H1 (cell line): ENCODE results near the gene RIMBP2. TPM values are rescaled to one million over a fixed set of nuclear protein-coding genes. Genes with fewer than 3 reads are reported as not detected.

ENCODE experiments used
- CTCF ChIA-PET: fragments of 300-600 bp; sonication (Branson Sonifier 250); formaldehyde crosslinking; loops from one replicate; lab custom pipeline; 2021; ENCODE audit not compliant: partially characterized antibody; lab: Charles Lee
- POLR2A ChIA-PET: fragments of 300-600 bp; sonication (Branson Sonifier 250); formaldehyde crosslinking; loops from one replicate; lab custom pipeline; 2021; ENCODE audit warnings: inconsistent platforms; ENCODE audit not compliant: partially characterized antibody; lab: Charles Lee
- DNase-seq, 2 experiments: peaks; one replicate each; pipeline versions ENCODE4 v3.0.0 to v3.0.0-alpha.2; 2010 to 2022; ENCODE audit warnings: low spot score in 2 of 2, low read depth in 1 of 2, mixed read lengths in 1 of 2
- FAIRE-seq: peaks from 2 replicates; lab custom pipeline; 2011; peaks lifted over from hg19 to GRCh38; lab: Jason Lieb, UNC
- H2AFZ ChIP-seq: 2 replicates; pipeline ENCODE4 v1.8.1; 2012; ENCODE audit warnings: low read length, inconsistent platforms
- H2AK5ac ChIP-seq: 2 replicates; pipeline ENCODE4 v1.6.1; 2013; ENCODE audit warnings: low read depth, low read length
- H2BK120ac ChIP-seq: replicated peaks from 2 replicates; pipeline ENCODE3; 2013; ENCODE audit warnings: low read depth, low read length, inconsistent platforms
- H2BK12ac ChIP-seq: 2 replicates; pipeline ENCODE4 v1.6.1; 2013; ENCODE audit warnings: low read depth, low read length
- H2BK15ac ChIP-seq: 2 replicates; pipeline ENCODE4 v1.6.1; 2013; ENCODE audit warnings: low read length
- H2BK20ac ChIP-seq: 2 replicates; pipeline ENCODE4 v1.6.1; 2013; ENCODE audit warnings: low read length
- H2BK5ac ChIP-seq: 2 replicates; pipeline ENCODE4 v1.6.1; 2013; ENCODE audit warnings: low read depth, low read length
- H3K14ac ChIP-seq: 2 replicates; pipeline ENCODE4 v1.6.1; 2013; ENCODE audit warnings: inconsistent platforms; ENCODE audit not compliant: insufficient read length
- H3K18ac ChIP-seq: 2 replicates; pipeline ENCODE4 v1.6.1; 2013; ENCODE audit warnings: low read length; ENCODE audit errors: extremely low read depth
- H3K23ac ChIP-seq: 2 replicates; pipeline ENCODE4 v1.6.1; 2013; ENCODE audit warnings: inconsistent platforms; ENCODE audit not compliant: insufficient read length
- H3K23me2 ChIP-seq: 2 replicates; pipeline ENCODE4 v1.6.1; 2013; ENCODE audit warnings: low read depth, low read length
- H3K27ac ChIP-seq: 2 replicates; pipeline ENCODE4 v1.6.1; 2011; ENCODE audit warnings: low read depth, low read length, inconsistent platforms
- H3K27me3 ChIP-seq, 4 experiments: replicated peaks in 1 of 4; 1 replicate in 1 of 4; 2 replicates in 3 of 4; pipeline versions ENCODE4 v1.6.1 to v1.8.1; 2011 to 2013; ENCODE audit warnings: low read length in 3 of 4, mild to moderate bottlenecking in 3 of 4, inconsistent platforms in 2 of 4, mixed read lengths in 2 of 4, moderate library complexity in 1 of 4; ENCODE audit not compliant: control insufficient read depth in 3 of 4, insufficient read depth in 3 of 4; ENCODE audit errors: extremely low read depth in 1 of 4
- H3K36me3 ChIP-seq, 4 experiments: 2 replicates each; pipeline versions ENCODE4 v1.6.1 to v1.8.1; 2011 to 2013; ENCODE audit warnings: mild to moderate bottlenecking in 4 of 4, low read length in 3 of 4, moderate library complexity in 2 of 4, control low read depth in 1 of 4, inconsistent platforms in 1 of 4; ENCODE audit not compliant: insufficient read depth in 4 of 4, control insufficient read depth in 2 of 4
- H3K4ac ChIP-seq: replicated peaks from 2 replicates; pipeline ENCODE3; 2013; ENCODE audit warnings: low read length, low read depth, mixed read lengths, inconsistent platforms; ENCODE audit not compliant: insufficient read length
- H3K4me1 ChIP-seq, 4 experiments: replicated peaks in 1 of 4; 1 replicate in 1 of 4; 2 replicates in 3 of 4; pipeline versions ENCODE4 v1.6.1 to v1.8.1; 2011 to 2013; ENCODE audit warnings: low read length in 3 of 4, inconsistent platforms in 2 of 4, mixed read lengths in 1 of 4; ENCODE audit not compliant: insufficient read depth in 4 of 4, control insufficient read depth in 3 of 4
- H3K4me2 ChIP-seq, 2 experiments: 2 replicates each; pipeline versions ENCODE4 v1.6.1 to v1.8.1; 2011 to 2013; ENCODE audit warnings: low read depth in 2 of 2, low read length in 2 of 2, control low read depth in 1 of 2, inconsistent platforms in 1 of 2, mild to moderate bottlenecking in 1 of 2; ENCODE audit not compliant: insufficient read depth in 1 of 2
- H3K4me3 ChIP-seq, 4 experiments: fragments of 200-600, 300-600 bp in 1 of 4; sonication (generic), shearing (Covaris generic), sonication (Bioruptor Twin) in 1 of 4; 2 replicates each; pipeline versions ENCODE4 v1.5.1 to v1.8.1; 2011 to 2016; ENCODE audit warnings: low read length in 4 of 4, low read depth in 3 of 4, control low read depth in 2 of 4, inconsistent platforms in 2 of 4, mild to moderate bottlenecking in 2 of 4, mixed read lengths in 1 of 4, moderate library complexity in 1 of 4; ENCODE audit not compliant: insufficient read depth in 2 of 4; ENCODE audit errors: extremely low read depth in 1 of 4
- H3K56ac ChIP-seq: replicated peaks from 2 replicates; pipeline ENCODE3; 2013; ENCODE audit warnings: low read depth, mild to moderate bottlenecking, mixed read lengths, low read length, inconsistent platforms; ENCODE audit not compliant: insufficient read length
- H3K79me1 ChIP-seq: 2 replicates; pipeline ENCODE4 v1.6.1; 2013; ENCODE audit warnings: low read depth, low read length, control low read depth
- H3K79me2 ChIP-seq, 2 experiments: 2 replicates each; pipeline versions ENCODE4 v1.6.1 to v1.8.1; 2012 to 2013; ENCODE audit warnings: low read length in 2 of 2, mild to moderate bottlenecking in 2 of 2, inconsistent platforms in 1 of 2; ENCODE audit not compliant: insufficient read depth in 2 of 2, control insufficient read depth in 1 of 2
- H3K9ac ChIP-seq, 4 experiments: replicated peaks in 1 of 4; 1 replicate in 1 of 4; 2 replicates in 3 of 4; pipeline versions ENCODE4 v1.6.1 to v1.8.1; 2011 to 2013; ENCODE audit warnings: low read depth in 3 of 4, low read length in 3 of 4, control low read depth in 2 of 4, mild to moderate bottlenecking in 2 of 4, moderate library complexity in 2 of 4, inconsistent platforms in 1 of 4; ENCODE audit errors: extremely low read depth in 1 of 4
- H3K9me3 ChIP-seq, 2 experiments: 2 replicates each; pipeline versions ENCODE4 v1.6.1 to v1.8.1; 2012 to 2013; ENCODE audit warnings: mild to moderate bottlenecking in 2 of 2, moderate library complexity in 2 of 2, control low read depth in 1 of 2, inconsistent platforms in 1 of 2, low read depth in 1 of 2, low read length in 1 of 2, mixed read lengths in 1 of 2; ENCODE audit not compliant: insufficient read depth in 2 of 2
- H4K20me1 ChIP-seq, 2 experiments: replicated peaks in 1 of 2; 2 replicates each; pipeline versions ENCODE3 to v1.8.1; 2011 to 2013; ENCODE audit warnings: inconsistent platforms in 2 of 2, low read length in 2 of 2, mild to moderate bottlenecking in 1 of 2; ENCODE audit not compliant: insufficient read depth in 2 of 2, control insufficient read depth in 1 of 2
- H4K5ac ChIP-seq: 2 replicates; pipeline ENCODE4 v1.6.1; 2013; ENCODE audit warnings: low read length, low read depth, mixed read lengths, inconsistent platforms; ENCODE audit not compliant: insufficient read length
- H4K8ac ChIP-seq: 2 replicates; pipeline ENCODE4 v1.8.0; 2013; ENCODE audit warnings: mild to moderate bottlenecking, moderate library complexity, low read length, inconsistent platforms; ENCODE audit not compliant: insufficient read depth; ENCODE audit errors: extremely low read depth
- H4K91ac ChIP-seq: replicated peaks from 2 replicates; pipeline ENCODE3; 2013; ENCODE audit warnings: low read length, mixed read lengths, inconsistent platforms; ENCODE audit not compliant: insufficient read length
- CTBP2 ChIP-seq: IDR thresholded peaks from 2 replicates; pipeline ENCODE4 v1.7.0; 2011; ENCODE audit warnings: borderline replicate concordance, mild to moderate bottlenecking, moderate library complexity, mixed read lengths, low read length; ENCODE audit not compliant: insufficient read depth, insufficient read length
- JUN ChIP-seq: IDR thresholded peaks from 2 replicates; pipeline ENCODE4 v1.6.1; 2011; ENCODE audit warnings: low read depth, mild to moderate bottlenecking, improper control_type of control experiment, low read length
- RNF2 ChIP-seq: fragments of 200-900, 300-1000 bp; sonication (generic); IDR thresholded peaks from 2 replicates; pipeline ENCODE4 v1.7.1; 2016; ENCODE audit warnings: borderline replicate concordance, low read depth, mild to moderate bottlenecking, antibody characterized with exemption, low read length; ENCODE audit not compliant: poor library complexity, severe bottlenecking; ENCODE audit errors: missing control alignments
- SAP30 ChIP-seq: fragments of 300-600 bp; sonication (generic); IDR thresholded peaks from 2 replicates; pipeline ENCODE4 v1.7.1; 2012; ENCODE audit warnings: low read length, moderate library complexity, mild to moderate bottlenecking, inconsistent platforms; ENCODE audit not compliant: insufficient read depth, insufficient replicate concordance
- TAF1 ChIP-seq: IDR thresholded peaks from 2 replicates; pipeline ENCODE4 v1.6.1; 2011; ENCODE audit warnings: mild to moderate bottlenecking, low read depth, low read length
- TEAD4 ChIP-seq: IDR thresholded peaks from 2 replicates; pipeline ENCODE4 v1.6.1; 2012; ENCODE audit warnings: low read depth, low read length, inconsistent platforms, mixed read lengths
- ZNF274 ChIP-seq: IDR thresholded peaks from 2 replicates; pipeline ENCODE4 v1.7.0; 2012; ENCODE audit warnings: low read length, borderline replicate concordance; ENCODE audit errors: extremely low read depth
- WGBS, 2 experiments: shearing (Covaris generic) in 1 of 2; methylation state at CpG; one replicate each; pipeline versions ENCODE4 v1.1.6 to v1.1.7; 2013 to 2015; ENCODE audit warnings: low lambda C conversion rate in 2 of 2, mixed read lengths in 2 of 2, inconsistent platforms in 1 of 2, low coverage in 1 of 2, missing lambda C conversion rate in 1 of 2; ENCODE audit not compliant: insufficient replicate concordance in 2 of 2, insufficient coverage in 1 of 2, insufficient read length in 1 of 2; ENCODE audit errors: extremely low coverage in 1 of 2, missing lambda C conversion rate in 1 of 2; 5-methylcytosine and 5-hydroxymethylcytosine counted together
- polyA plus RNA-seq, 7 experiments: library from polyadenylated mRNA; depleted of rRNA in 3 of 7; stranded (reverse) in 5 of 7; unstranded in 2 of 7; fragments of >200 nt in 5 of 7; fragments of 200-250 nt in 2 of 7; gene quantifications; 1 replicate in 5 of 7; 2 replicates in 1 of 7; 4 replicates in 1 of 7; pipeline versions ENCODE4 v1.2.1 to v1.2.3, GENCODE V29; 2011 to 2013; ENCODE audit warnings: missing spikeins in 2 of 7, mixed read lengths in 2 of 7
- total RNA-seq: library from RNA; stranded (reverse); fragmentation: NEBNext Ultra II Directional; extraction: Animal tissue kit (Norgen Biotek cat#: 25700); gene quantifications from 2 replicates; pipeline ENCODE4 v1.2.1, GENCODE V29; 2021

Gene RIMBP2
- total and polyA plus RNA-seq, 2 of the 8 experiments (the other 6 are each of a cell fraction or from before 2014, with no cell fraction given) = 0.18 to 0.65 TPM

- H2AFZ ChIP-seq = no peak overlapping the region
- H2BK12ac ChIP-seq = no peak overlapping the region
- H3K27ac ChIP-seq = no peak overlapping the region
- H4K91ac ChIP-seq = no peak overlapping the region
- peaks cover 0 to 8% of the 10 kb centered on the region in 2 experiments for H4K20me1 ChIP-seq
- DNase-seq = no peak
- no peak overlapping the region for H3K4ac ChIP-seq
- H3K4me1 ChIP-seq = peaks cover 0 to 2% (median 0%) of the 10 kb centered on the region in 4 experiments; a peak in 1 of 7 replicates
- no peak overlapping the region for H2BK15ac ChIP-seq
- no peak overlapping the region for H3K4me3 ChIP-seq
- POLR2A ChIA-PET = no interaction called here
- H3K14ac ChIP-seq = no peak overlapping the region
- H3K23ac ChIP-seq = no peak overlapping the region
- no peak overlapping the region for H2BK5ac ChIP-seq
- no peak overlapping the region for H2BK20ac ChIP-seq
- no peak overlapping the region for H4K5ac ChIP-seq
- no peaks in the 10 kb centered on the region for H3K79me2 ChIP-seq
- H3K36me3 ChIP-seq = no peaks in the 10 kb centered on the region
- H4K8ac ChIP-seq = no peak overlapping the region; the same call in 1 of the 2 replicates
- CTCF ChIA-PET = no interaction called here
- no peak overlapping the region for H2BK120ac ChIP-seq
- no peak for FAIRE-seq
- H3K27me3 ChIP-seq = no peaks in the 10 kb centered on the region
- no peak overlapping the region for H2AK5ac ChIP-seq
- no peak for TF ChIP-seq JUN
- no peak for TF ChIP-seq ZNF274
- no peak for TF ChIP-seq SAP30
- TF ChIP-seq CTBP2 = no peak
- no peak for TF ChIP-seq TAF1
- no peak for TF ChIP-seq TEAD4
- no peak for TF ChIP-seq RNF2
- TF ChIP-seq, all 59 proteins: peak for 0
- peaks cover 14% of the 10 kb centered on the region; the same call in 1 of the 2 replicates for H3K23me2 ChIP-seq
- H3K56ac ChIP-seq = no peak overlapping the region
- WGBS, 2 experiments = 80% methylated on average over 4 of the region's 4 CpGs; no CpG with 5 or more reads in 1 of the 2 experiments
- H3K18ac ChIP-seq = no peak overlapping the region
- H3K9ac ChIP-seq = no peak overlapping the region
- H3K79me1 ChIP-seq = no peaks in the 10 kb centered on the region
- H3K9me3 ChIP-seq = 0 out of 4 replicates have a peak, but pooled peaks cover 0 to 4% of the 10 kb centered on the region in 2 experiments
- no peak overlapping the region for H3K4me2 ChIP-seq
Measured at GRCh38 chr12:130587966-130588365, 128.1 kb downstream of the RIMBP2 start.
